GM21526 (cell line): Measurements from ENCODE around the gene QPCT.
"Not testable (repeated sequence)": the region's sequence is repeated elsewhere in the genome, so short reads cannot be mapped to it uniquely, and the experiment has no call there.

Experiments used
- ATAC-seq: cut with Tn5 transposase; IDR thresholded peaks from one replicate; pipeline ENCODE4 v1.9.1; 2021; ENCODE audit warnings: moderate library complexity; ENCODE audit not compliant: unreplicated experiment, low FRiP score

QPCT gene

DNA sequence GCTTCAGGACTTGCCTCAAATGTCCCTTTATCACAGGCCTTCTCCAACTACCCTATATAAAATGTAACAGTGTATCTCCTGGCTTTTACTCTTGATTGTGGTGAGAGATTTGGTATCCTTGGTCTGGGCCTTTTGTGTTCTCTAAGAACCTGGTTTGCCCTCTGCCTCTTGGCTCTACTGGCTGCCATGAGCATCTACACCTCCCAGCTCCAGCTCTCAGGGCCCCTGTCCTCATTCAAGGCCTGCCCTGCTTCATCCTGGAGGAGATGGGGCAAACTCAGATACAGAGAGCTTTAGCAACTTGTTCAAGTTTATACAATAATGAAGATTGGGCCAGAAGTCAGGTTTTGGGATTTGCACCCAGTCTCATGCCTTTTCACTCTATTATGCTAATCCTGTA, 45.0 kb downstream of the QPCT start:
- no peak for ATAC-seq

DNA sequence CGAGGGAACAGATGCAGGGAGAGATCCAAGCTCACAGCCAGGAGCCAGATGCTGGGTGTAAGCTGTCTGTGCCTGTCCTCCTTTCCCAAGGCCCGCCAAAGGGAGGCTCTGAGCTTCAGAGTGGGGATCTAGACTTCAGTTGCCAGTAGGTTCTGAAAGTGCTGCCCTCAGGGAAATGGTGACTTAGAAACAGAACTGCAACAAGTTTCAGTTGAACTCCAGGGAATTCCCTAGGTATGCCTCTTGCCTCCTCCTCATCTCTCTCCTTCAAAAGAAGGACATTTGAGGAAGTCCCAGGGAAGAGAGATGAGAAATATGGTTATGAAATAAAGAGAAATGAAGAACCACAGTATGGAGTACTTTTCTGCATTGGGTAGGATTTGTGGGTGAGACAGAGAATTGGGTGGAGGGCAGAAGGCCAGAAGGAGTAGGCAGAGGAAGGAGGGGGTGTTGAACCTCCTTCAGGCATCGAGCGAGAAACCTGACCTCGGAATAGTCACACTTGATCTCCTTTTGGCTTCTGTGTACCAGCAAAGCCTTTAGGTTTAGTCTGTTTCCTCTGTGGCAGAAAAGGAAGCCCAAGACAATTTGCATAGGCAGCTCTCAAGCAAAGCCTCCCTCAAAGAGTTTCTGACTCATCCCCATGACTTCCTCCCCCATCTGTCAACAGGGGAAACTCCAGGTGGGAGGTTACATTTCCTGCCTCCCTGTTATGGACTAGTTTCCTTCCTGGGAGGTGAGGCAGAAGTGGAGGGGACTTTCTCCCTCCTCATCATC, 45.7 kb downstream of the QPCT start:
- peak; percentile 93 for ATAC-seq

DNA sequence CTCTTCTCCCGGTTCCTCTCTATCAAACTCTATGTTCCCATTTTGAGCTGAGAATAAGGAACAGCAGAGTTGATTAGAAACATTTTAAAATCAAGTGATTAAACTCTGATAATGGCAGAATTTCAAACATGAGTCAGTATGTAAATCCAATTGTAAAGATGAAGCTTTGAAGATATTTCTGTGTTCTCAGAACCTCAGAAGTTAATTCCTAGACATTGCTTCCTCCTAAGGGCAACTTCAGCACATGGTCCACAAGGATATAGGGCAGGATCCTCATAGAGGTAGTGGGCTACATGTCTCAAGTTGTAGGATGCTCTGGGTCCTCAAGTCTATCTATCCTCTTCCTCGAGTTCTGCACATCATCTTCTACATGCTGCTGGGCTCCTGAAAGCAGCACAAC, 46.3 kb downstream of the QPCT start:
- ATAC-seq = no peak

DNA sequence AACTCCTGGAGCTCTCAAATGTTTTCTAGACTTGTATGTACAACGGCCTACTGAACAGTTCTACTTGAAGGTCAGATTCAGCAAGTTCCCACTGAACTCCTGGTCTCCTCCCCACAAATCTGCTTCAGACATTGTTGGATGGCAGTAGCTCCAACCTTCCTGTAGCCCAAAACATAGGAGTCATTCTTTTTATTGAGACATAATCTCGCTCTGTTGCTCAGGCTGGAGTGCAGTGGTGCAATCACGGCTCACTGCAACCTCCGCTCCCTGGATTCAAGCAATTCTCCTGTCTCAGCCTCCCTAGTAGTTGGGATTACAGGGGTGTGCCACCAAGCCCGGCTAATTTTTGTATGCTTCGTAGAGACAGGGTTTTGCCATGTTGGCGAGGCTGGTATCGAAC, 47.3 kb downstream of the QPCT start:
- ATAC-seq = no peak

DNA sequence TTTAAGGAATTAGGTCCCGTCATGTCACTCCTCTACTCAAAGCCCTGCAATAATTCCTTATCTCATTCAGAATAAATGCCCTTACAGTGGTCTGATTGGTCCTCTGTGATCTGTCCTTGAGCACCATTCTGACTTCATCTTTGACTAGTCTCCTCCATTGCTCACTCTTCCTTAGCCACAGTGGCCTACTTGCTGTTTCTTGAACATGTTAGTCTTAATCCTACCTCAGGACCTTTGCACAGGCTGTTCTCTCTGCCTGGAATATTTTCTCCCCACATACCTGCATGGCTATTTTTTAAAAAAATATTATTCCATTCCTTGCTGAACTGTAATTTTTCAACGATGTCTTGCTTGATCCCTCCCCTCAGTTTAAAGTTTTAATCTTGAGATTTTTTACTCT, 48.0 kb downstream of the QPCT start:
- ATAC-seq = no peak

DNA sequence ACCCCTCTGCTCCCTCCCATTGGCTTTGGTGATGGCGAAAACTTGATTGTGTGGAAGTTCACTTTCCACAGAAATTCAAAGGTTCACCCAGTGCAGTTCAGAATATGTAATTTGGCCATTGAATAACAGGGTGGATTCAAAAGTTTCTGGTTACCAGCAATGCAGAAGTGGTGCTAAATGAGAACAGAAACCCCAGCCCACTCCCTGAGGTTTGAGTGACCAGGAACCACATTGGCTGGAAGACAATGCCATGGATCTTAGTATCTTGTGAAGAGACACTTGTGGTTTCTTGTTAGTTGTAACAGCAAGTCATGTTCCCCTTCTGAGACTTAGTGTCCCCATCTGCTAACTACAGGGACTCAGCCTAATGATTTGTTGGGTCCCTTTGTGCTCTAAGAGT, 49.8 kb downstream of the QPCT start:
- ATAC-seq = no peak

DNA sequence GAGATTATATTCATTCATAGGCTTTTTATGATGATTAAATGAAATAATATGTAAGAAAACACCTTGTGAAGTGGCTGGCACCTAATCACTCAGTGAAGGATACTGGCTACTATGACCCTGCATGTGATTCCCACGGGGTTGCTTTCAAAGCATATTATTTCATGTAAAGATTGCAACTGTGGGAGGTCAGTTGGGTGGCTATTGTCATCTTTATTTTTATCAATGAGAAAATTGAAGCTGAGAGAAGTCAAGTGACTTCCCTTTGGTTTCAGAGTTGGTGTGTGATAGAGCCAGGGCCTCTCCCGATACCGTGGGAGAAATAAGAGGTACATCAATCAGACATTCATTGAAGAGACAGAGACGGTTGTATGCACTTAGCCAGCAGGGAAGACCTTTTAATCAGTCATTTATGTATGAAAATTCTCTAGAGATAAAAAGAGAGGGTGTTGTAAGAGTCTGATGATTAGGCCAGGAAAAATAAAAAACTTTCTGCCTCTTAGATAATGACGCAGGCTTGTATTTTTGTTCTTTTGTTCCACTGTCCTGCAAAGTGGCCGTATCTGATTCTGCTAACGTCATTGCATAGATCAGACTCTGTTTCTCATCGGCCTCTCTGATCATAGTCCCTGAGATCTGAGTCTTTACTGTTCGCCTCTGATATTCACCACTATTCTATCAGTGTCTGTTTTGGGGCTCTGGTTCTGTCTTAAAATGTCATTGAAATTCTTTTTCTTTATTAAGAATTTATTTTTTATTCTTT, 50.5 kb downstream of the QPCT start:
- ATAC-seq = no peak

DNA sequence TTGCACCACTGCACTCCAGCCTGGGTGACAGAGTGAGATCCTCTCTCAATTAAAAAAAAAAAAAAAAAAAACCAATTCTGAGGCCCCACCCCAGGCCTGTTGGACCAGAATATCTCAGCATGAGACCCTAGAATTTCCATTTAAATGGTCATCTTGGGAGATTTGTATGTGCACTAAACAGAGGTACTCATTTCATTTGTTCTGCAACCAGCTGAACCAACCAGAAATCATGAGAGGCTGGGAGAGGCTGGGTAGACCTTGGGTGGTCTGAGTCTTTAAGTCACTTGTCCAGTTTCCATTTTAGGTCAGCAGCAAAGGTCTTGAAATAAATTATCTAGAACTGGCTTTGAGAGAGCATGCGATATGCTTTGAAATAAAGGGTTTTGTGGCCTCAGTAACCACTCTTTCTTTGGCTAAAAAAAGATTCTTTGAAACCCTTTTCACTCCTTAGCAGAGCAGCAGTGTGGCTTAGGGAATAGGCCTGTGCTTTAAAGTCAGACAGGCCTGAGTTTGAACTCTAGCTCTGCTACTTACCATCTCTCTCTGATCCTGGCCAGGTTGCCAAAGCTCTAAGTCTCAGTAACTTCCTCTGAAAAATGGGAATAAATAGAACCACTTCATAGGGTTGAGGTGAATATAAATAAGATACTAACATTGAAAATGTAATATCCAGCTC, 52.6 kb downstream of the QPCT start:
- ATAC-seq = no peak

DNA sequence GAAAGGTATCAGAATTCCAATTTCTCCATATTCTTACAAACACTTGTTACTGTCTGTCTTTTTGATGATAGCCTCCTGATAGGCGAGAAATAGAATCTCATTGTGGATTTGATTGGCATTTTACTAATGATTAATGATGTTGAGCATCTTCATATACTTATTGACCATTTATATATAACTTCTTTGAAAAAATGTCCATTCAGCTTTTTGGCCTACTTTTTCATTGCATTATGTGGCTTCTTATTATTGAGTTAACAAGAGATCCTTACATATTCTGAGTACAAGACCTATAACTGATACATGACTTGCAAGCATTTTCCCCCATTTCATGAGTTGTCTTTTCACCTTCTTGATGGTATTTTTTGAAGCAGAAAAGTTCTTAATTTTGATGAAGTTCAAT, 54.6 kb downstream of the QPCT start:
- no peak for ATAC-seq

DNA sequence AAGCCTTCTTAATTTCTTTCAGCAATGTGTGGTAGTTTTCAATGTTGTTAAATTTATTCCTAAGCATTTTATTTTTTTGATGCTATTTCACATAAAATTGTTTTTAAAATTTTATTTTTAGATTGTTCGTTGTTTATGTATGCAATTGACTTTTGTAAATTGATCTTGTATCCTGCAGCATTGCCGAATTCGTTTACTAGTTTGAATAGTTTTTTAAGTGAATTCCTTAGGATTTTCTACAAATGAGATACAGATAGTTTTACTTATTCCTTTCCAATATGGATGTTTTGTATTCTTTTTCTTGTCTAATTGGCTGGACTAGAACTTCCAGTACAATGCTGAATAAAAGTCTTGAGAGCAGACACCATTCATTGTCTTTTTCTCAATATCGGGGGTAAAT, 55.6 kb downstream of the QPCT start:
- ATAC-seq = no peak

DNA sequence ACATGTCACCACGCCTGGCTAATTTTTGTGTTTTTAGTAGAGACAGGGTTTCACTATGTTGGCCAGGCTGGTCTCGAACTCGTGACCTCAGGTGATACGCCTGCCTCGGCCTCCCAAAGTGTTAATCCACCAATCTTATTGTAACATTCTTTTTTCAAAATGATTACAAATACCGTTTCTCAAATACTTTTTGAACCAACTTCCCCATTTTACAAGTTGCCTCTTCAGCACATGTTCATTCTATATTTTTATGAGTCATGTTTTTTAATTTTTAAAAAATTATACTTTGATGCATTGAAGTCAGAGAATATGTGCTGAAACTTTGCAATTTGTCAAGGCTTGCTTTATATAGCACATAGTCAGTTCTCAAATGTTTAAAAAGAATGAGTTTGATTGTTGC, 58.2 kb downstream of the QPCT start:
- ATAC-seq = no peak

DNA sequence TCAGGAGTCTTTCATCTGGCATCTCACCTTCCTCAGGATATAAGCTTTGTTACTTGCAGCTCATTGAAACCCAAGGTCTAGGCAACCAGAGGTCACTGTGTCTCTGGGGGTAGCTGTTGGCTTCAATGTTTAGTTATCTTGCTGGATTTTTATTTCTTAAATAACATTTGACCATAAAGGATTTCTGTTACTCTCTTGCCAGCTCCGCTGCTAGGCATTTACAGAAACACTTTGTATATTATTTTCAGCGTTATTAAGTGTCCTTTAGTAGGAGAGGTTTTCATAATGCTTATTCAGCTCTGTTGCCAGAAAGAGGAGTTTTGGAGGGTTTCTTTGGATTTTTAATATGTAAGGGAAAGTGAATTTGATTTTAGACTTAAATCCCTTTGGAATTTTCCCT, 61.4 kb downstream of the QPCT start:
- no peak for ATAC-seq

DNA sequence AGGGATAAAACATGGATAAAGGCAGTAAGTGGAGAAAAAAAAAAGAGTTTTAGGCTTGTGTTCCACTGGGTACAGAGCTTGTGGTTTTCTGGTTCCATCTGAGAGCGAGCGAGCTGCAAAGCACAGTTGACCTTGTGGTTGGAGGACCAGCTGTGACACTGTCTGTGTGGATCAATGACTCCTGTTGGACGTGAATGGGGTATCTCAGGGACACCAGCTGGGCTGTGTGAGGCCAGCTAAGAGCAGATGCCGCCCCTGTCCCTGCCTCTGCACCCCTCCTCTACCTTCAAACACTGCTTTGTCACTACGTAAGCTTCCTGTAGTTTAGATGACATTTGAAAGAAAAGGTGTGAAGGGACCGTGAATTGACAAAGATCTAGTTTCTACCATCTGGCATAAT, 67.8 kb downstream of the QPCT start:
- no peak for ATAC-seq

DNA sequence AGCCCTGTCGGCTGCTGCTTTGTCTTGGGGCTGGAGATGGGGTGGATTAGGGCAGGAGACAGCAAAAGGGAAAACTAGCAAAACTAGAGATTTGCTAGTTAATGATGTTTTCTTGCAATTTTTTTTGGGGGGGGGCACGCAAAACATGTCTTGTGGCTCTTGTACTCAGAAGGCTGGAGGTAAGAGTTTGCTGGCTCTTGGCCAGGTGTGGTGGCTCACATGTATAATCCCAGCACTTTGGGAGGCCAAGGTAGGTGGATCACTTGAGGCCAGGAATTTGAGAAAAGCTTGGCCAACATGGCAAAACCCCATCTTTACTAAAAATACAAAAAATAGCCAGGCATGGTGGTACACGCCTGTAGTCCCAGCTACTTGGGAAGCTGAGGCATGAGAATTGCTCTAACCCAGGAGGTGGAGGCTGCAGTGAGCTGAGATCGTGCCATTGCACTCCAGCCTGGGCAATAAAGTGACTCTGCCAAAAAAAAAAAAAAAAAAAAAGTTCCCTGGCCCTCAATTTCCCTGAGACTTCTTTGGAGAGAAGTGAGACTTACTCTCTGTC, 69.6 kb downstream of the QPCT start:
- not testable (repeated sequence) for ATAC-seq

DNA sequence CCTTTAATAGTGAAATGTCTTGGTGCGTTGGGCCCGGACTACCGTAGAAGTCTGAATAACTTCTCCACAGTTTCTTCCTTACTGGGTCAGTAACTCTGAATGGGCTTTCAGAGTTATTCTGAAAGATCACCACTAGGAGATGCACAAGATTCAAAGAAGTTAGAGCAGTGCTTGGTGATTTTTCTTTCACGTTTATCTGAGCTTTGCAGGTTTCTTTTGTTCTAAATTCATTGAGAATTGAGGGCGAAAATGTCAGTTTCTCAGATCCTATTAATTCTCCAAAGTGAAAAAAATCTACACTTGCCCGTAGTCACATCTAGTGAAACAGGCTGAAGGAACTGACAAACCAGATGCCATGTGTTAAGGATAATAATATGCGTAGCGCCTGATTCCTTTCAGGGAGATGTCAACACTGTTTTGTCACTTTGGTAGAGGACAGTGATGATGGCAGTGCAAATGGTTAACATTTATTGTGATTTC, 70.1 kb downstream of the QPCT start:
- ATAC-seq = no peak

DNA sequence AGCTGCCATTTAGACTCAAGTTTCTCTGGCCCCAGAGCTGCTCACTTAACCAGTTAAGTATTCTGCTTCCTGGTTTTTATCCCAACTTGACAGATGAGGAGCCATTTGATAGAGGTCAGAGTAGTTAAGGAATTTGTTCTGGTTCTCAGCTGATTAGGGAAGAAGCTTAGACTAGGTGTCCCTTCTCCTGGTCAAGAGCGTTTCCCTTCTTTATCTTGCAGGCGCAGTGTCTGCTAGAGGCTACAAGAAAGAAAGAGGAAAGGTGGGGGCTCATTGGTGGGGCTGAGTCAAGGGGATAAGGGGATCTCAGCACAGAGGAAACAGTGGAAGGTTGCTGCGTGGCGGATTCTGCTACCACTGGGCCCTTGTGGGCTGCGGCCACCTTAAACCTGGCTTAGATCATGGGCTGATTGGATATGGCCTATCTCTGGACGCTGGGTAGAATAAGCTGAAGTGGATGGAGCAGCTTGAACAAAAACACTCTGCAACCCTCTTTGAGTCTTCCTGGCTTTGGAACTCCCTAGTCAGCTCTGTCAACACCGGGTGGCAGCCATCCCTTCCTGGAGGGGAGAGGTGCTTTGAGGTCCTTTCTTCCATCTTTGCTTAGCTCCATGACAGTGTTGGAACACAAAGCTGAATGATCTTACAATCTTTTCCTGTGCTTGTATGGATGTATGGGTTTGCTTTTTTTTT, 70.8 kb downstream of the QPCT start:
- no peak for ATAC-seq

DNA sequence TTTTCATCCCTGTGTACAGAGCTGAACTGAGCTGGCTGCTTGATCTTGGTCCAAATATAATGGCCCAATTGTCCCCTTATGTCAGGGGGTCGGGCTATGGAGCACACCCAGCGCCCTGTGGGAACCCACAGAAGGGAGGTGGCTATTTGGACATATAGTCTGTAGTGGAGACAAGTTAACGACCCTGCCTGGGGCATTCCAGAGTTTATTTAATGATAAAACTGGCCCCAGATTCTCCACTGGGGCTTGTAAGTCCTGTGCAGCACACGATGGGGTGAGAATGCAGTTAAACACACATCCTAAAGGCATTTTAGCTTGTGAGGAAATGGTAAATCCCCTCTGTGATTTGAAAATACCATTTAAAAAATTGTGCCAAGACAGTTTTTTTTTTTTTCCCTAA, 72.9 kb downstream of the QPCT start:
- no peak for ATAC-seq

DNA sequence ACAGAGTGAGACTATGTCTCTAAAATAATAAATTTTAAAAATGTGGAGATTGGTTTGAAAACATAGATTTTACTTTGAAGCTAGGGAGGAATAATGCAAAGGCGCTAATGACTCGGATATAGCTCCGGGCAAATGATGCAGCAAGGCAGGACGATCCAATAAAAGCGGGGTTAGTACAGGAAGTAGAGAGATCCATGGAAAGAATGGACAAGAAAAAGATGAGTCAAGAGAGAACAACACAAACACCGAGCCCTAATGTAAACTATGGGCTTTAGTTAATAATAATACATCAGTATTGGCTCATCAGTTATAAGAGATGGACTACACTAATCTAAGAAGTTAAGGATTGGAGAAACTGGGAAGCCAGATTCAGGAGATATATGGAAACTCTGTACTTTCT, 74.5 kb downstream of the QPCT start:
- ATAC-seq = no peak

DNA sequence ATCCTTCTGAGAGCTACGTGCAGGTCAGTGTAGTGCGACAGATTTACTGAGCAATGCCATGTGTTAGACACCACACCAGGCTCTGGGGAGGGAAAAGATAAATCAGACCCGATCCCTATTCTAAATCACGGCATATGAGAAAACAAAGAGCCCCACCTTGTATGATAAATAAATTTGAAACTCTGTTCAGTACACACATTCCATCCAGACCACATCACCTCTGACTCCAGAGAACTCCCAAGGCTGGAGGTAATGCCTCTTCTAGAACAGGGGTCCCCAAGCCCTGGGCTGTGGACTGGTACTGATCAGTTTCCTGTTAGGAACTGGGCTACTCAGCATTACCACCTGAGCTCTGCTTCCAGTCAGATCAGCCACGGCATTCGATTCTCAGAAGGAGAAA, 77.3 kb downstream of the QPCT start:
- no peak for ATAC-seq

DNA sequence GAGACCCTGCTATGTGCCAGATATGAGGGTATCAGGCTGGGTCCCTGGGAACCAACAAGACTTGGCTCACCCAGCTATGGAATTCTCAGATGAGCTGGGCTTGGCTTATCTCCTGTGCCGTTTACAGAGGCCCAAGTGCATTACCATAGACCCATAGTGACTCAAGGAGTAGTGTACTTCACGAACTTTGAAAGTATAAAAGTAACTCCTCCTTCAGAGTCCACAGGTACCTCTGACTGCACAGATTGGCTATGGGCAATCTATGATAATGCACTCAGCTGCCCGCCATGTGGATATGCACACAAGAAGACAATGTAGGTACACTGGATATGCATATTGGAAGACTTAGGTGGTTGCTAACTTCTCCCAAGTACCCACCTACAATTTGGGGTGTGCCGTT, 78.4 kb downstream of the QPCT start:
- no peak for ATAC-seq
